OCI-LY1 (cell line): ENCODE data around the gene SPCS2.

ENCODE experiments used
- H2AFZ ChIP-seq: fragments of 200-600 bp; sonication (generic), shearing (Covaris generic); 2 replicates; pipeline ENCODE4 v1.6.0; 2014; ENCODE audit warnings: antibody characterized with exemption, mild to moderate bottlenecking, low read length
- H3F3A ChIP-seq: fragments of 200-600 bp; sonication (generic), shearing (Covaris generic); 2 replicates; pipeline ENCODE4 v1.6.0; 2014; ENCODE audit warnings: mild to moderate bottlenecking, antibody characterized with exemption, low read length, moderate library complexity; ENCODE audit not compliant: insufficient read depth
- H3K27ac ChIP-seq: fragments of 200-600 bp; sonication (generic); 2 replicates; pipeline ENCODE4 v1.5.1; 2014; ENCODE audit warnings: low read length, mixed run types, mild to moderate bottlenecking, low read depth; ENCODE audit not compliant: poor library complexity, severe bottlenecking
- H3K27me3 ChIP-seq: fragments of 200-600 bp; sonication (generic); 2 replicates; pipeline ENCODE4 v1.6.0; 2014; ENCODE audit warnings: antibody characterized with exemption, mild to moderate bottlenecking, low read length, moderate library complexity; ENCODE audit not compliant: insufficient read depth
- H3K36me3 ChIP-seq: fragments of 200-600 bp; sonication (generic); 2 replicates; pipeline ENCODE4 v1.6.1; 2014; ENCODE audit warnings: mild to moderate bottlenecking, antibody characterized with exemption, low read length, moderate library complexity, mixed read lengths; ENCODE audit not compliant: insufficient read depth
- H3K4me1 ChIP-seq: fragments of 200-600 bp; sonication (generic); 2 replicates; pipeline ENCODE4 v1.5.1; 2014; ENCODE audit warnings: mild to moderate bottlenecking, low read length, moderate library complexity; ENCODE audit not compliant: insufficient read depth, severe bottlenecking
- H3K4me2 ChIP-seq: fragments of 200-600 bp; sonication (generic), shearing (Covaris generic); 2 replicates; pipeline ENCODE4 v1.6.1; 2014; ENCODE audit warnings: low read length
- H3K4me3 ChIP-seq: fragments of 200-600 bp; sonication (generic); 2 replicates; pipeline ENCODE4 v1.5.1; 2014; ENCODE audit warnings: low read length, low read depth, mild to moderate bottlenecking, mixed read lengths; ENCODE audit not compliant: poor library complexity, severe bottlenecking
- H3K79me2 ChIP-seq: fragments of 200-600 bp; shearing (Covaris generic); 2 replicates; pipeline ENCODE4 v1.6.1; 2016; ENCODE audit warnings: mixed run types, low read length, mixed read lengths; ENCODE audit not compliant: insufficient read depth
- H3K9ac ChIP-seq: fragments of 200-600 bp; sonication (generic), shearing (Covaris generic); 2 replicates; pipeline ENCODE4 v1.6.1; 2014; ENCODE audit warnings: mild to moderate bottlenecking, low read length, mixed read lengths
- H3K9me2 ChIP-seq: fragments of 200-600 bp; sonication (generic), shearing (Covaris generic); 2 replicates; pipeline ENCODE4 v1.6.1; 2014; ENCODE audit warnings: low read depth, mild to moderate bottlenecking, low read length, mixed read lengths
- H3K9me3 ChIP-seq: fragments of 200-600 bp; shearing (Covaris generic); 2 replicates; pipeline ENCODE4 v1.6.1; 2014; ENCODE audit warnings: low read length, mixed read lengths
- H4K20me1 ChIP-seq: fragments of 200-600 bp; sonication (generic), shearing (Covaris generic); 2 replicates; pipeline ENCODE4 v1.6.0; 2016; ENCODE audit warnings: mild to moderate bottlenecking, low read length; ENCODE audit not compliant: insufficient read depth
- CTCF ChIP-seq: fragments of 200-600 bp; sonication (generic), shearing (Covaris generic); IDR thresholded peaks from 2 replicates; pipeline ENCODE4 v1.5.1; 2017; ENCODE audit warnings: mild to moderate bottlenecking, antibody characterized with exemption, low read length, moderate library complexity, mixed read lengths
- EZH2 ChIP-seq: fragments of 200-600 bp; sonication (generic), shearing (Covaris generic); IDR thresholded peaks from 2 replicates; pipeline ENCODE4 v1.8.0; 2017; ENCODE audit warnings: borderline replicate concordance, mixed run types, mild to moderate bottlenecking, antibody characterized with exemption, low read length, moderate library complexity, mixed read lengths

Gene SPCS2

GRCh38 chr11:74978041-74978440 is 29.0 kb downstream of the SPCS2 start:
- H3K4me1 ChIP-seq: no peaks in the 10 kb centered on the region
- H4K20me1 ChIP-seq: no peaks in the 10 kb centered on the region
- no peaks in the 10 kb centered on the region for H3K9me3 ChIP-seq
- no peak overlapping the region for H3K27ac ChIP-seq
- H3K9ac ChIP-seq: no peak overlapping the region
- H3F3A ChIP-seq: no peaks in the 10 kb centered on the region
- H3K27me3 ChIP-seq: no peaks in the 10 kb centered on the region
- TF ChIP-seq EZH2 (no peak), CTCF (no peak)
- peaks cover 78% of the 10 kb centered on the region for H3K36me3 ChIP-seq
- no peak overlapping the region for H2AFZ ChIP-seq
- no peaks in the 10 kb centered on the region for H3K9me2 ChIP-seq
- H3K4me3 ChIP-seq: no peak overlapping the region
- H3K4me2 ChIP-seq: no peak overlapping the region
- no peaks in the 10 kb centered on the region for H3K79me2 ChIP-seq

GRCh38 chr11:74980634-74981033 is 31.6 kb downstream of the SPCS2 start:
- H3K9me3 ChIP-seq: no peaks in the 10 kb centered on the region
- H2AFZ ChIP-seq: no peak overlapping the region
- H3K36me3 ChIP-seq: peaks cover 52% of the 10 kb centered on the region
- no peaks in the 10 kb centered on the region for H3K27me3 ChIP-seq
- no peak overlapping the region for H3K4me2 ChIP-seq
- H3K27ac ChIP-seq: no peak overlapping the region
- H3K9me2 ChIP-seq: no peaks in the 10 kb centered on the region
- no peak overlapping the region for H3K9ac ChIP-seq
- no peak overlapping the region for H3K4me3 ChIP-seq
- no peaks in the 10 kb centered on the region for H3K79me2 ChIP-seq
- TF ChIP-seq CTCF (no peak), EZH2 (no peak)
- no peaks in the 10 kb centered on the region for H3F3A ChIP-seq
- no peaks in the 10 kb centered on the region for H3K4me1 ChIP-seq
- no peaks in the 10 kb centered on the region for H4K20me1 ChIP-seq

GRCh38 chr11:74981888-74982287 is 32.8 kb downstream of the SPCS2 start:
- TF ChIP-seq CTCF (no peak), EZH2 (no peak)
- H3K4me2 ChIP-seq: no peak overlapping the region
- H3K9ac ChIP-seq: no peak overlapping the region
- no peaks in the 10 kb centered on the region for H3F3A ChIP-seq
- no peaks in the 10 kb centered on the region for H3K27me3 ChIP-seq
- no peak overlapping the region for H3K27ac ChIP-seq
- no peaks in the 10 kb centered on the region for H3K9me3 ChIP-seq
- no peaks in the 10 kb centered on the region for H3K9me2 ChIP-seq
- peaks cover 41% of the 10 kb centered on the region for H3K36me3 ChIP-seq
- no peaks in the 10 kb centered on the region for H3K79me2 ChIP-seq
- H3K4me3 ChIP-seq: no peak overlapping the region
- no peaks in the 10 kb centered on the region for H4K20me1 ChIP-seq
- no peaks in the 10 kb centered on the region for H3K4me1 ChIP-seq
- H2AFZ ChIP-seq: no peak overlapping the region
